Neural progenitor cell (in vitro differentiated cells): ENCODE measurements around the gene ZNF627. TPM values are rescaled to one million over a fixed set of nuclear protein-coding genes. Genes with fewer than 3 reads are reported as not detected.

ENCODE experiments used
- DNase-seq: peaks from one replicate; pipeline ENCODE4 v3.0.0-alpha.2; 2016; ENCODE audit warnings: low spot score
- H2AFZ ChIP-seq: fragments of 200-600 bp; sonication (generic); replicated peaks from 2 replicates; pipeline ENCODE4 v1.6.1; 2016; ENCODE audit warnings: antibody characterized with exemption
- H3F3A ChIP-seq: fragments of 200-600 bp; sonication (generic); 2 replicates; pipeline ENCODE4 v1.6.1; 2016; ENCODE audit warnings: antibody characterized with exemption, low read depth
- H3K27ac ChIP-seq: fragments of 200-600 bp; sonication (generic); 2 replicates; pipeline ENCODE4 v1.5.1; 2016; ENCODE audit warnings: mild to moderate bottlenecking
- H3K27me3 ChIP-seq: fragments of 200-600 bp; sonication (generic); 2 replicates; pipeline ENCODE4 v1.6.1; 2016; ENCODE audit warnings: mild to moderate bottlenecking, moderate library complexity
- H3K36me3 ChIP-seq: fragments of 200-600 bp; sonication (generic); 2 replicates; pipeline ENCODE4 v1.5.1; 2016
- H3K4me1 ChIP-seq: fragments of 200-600 bp; sonication (generic); 2 replicates; pipeline ENCODE4 v1.6.1; 2016; ENCODE audit warnings: mixed run types
- H3K4me2 ChIP-seq: fragments of 200-600 bp; sonication (generic); 2 replicates; pipeline ENCODE4 v1.6.1; 2016
- H3K4me3 ChIP-seq: fragments of 200-600 bp; sonication (generic); 2 replicates; pipeline ENCODE4 v1.5.1; 2016
- H3K79me2 ChIP-seq: fragments of 200-600 bp; sonication (generic); 2 replicates; pipeline ENCODE4 v1.6.1; 2016; ENCODE audit warnings: low read depth
- H3K9ac ChIP-seq: fragments of 200-600 bp; sonication (generic); 2 replicates; pipeline ENCODE4 v1.6.1; 2016
- H3K9me3 ChIP-seq: fragments of 200-600 bp; sonication (generic); 2 replicates; pipeline ENCODE4 v1.5.1; 2016; ENCODE audit warnings: low read depth
- H4K20me1 ChIP-seq: fragments of 200-600 bp; sonication (generic); 2 replicates; pipeline ENCODE4 v1.6.1; 2016; ENCODE audit warnings: low read depth
- H3K27ac Mint-ChIP-seq: 3 replicates; pipeline ENCODE4 v1.8.0; 2021; ENCODE audit warnings: mixed read lengths
- H3K27me3 Mint-ChIP-seq: 2 replicates; pipeline ENCODE4 v1.8.0; 2022; ENCODE audit warnings: low read depth, mild to moderate bottlenecking, inconsistent platforms, moderate library complexity, mixed read lengths; ENCODE audit not compliant: insufficient read depth
- H3K36me3 Mint-ChIP-seq: 3 replicates; pipeline ENCODE4 v1.8.0; 2021; ENCODE audit warnings: mixed read lengths
- H3K4me1 Mint-ChIP-seq: 3 replicates; pipeline ENCODE4 v1.8.0; 2021; ENCODE audit warnings: mixed read lengths
- H3K4me3 Mint-ChIP-seq: 3 replicates; pipeline ENCODE4 v1.8.0; 2021; ENCODE audit warnings: mild to moderate bottlenecking, moderate library complexity, mixed read lengths
- H3K9me3 Mint-ChIP-seq: 3 replicates; pipeline ENCODE4 v1.8.0; 2020; ENCODE audit warnings: mixed read lengths
- EZH2 ChIP-seq: fragments of 200-600 bp; sonication (generic); IDR thresholded peaks from 2 replicates; pipeline ENCODE4 v1.6.1; 2017; ENCODE audit warnings: antibody characterized with exemption, mild to moderate bottlenecking, moderate library complexity
- EZH2phosphoT487 ChIP-seq: fragments of 200-600 bp; sonication (generic); IDR thresholded peaks from 2 replicates; pipeline ENCODE4 v1.6.1; 2017; ENCODE audit warnings: antibody characterized with exemption
- total RNA-seq: library from RNA; depleted of rRNA; stranded (reverse); fragments of >200 nt; gene quantifications from 2 replicates; pipeline ENCODE4 v1.2.3, GENCODE V29; 2015; ENCODE audit warnings: low replicate concordance
- TF ChIP-seq, protein P1 (sequence below): fragments of 200-600 bp; sonication (generic); IDR thresholded peaks from 2 replicates; pipeline ENCODE4 v1.5.1; 2017; ENCODE audit warnings: antibody characterized with exemption, mild to moderate bottlenecking

ZNF627 gene
- total RNA-seq, 1 donor from 2014 or later = 38.5 TPM

DNA sequence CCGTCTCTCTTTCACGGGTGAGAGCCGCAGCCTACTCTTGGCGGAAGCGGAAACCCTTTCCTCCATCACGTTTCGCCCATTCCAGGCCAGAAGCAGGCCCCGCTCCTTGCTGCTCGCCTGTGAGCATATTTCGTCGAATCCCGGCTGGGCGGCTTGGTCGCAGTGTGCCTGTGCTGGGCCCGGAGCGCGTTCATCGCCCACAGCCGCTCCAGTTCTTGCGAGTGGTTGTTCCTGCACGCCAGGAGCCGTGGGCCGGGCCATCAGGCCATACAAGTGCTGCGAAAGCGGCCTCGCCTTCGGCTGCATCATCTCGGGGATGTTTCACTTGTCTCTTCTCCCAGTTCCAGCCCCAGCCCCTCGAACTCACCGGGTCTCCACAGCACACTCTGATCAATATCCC is 65.0 kb downstream of the ZNF627 start:
- Histone ChIP-seq H3K27ac (no peak overlapping the region), H3F3A (no peaks in the 10 kb centered on the region), H3K27me3 (no peaks in the 10 kb centered on the region), H3K9ac (no peak overlapping the region), H3K4me1 (no peaks in the 10 kb centered on the region), H3K36me3 (no peaks in the 10 kb centered on the region), H3K9me3 (no peaks in the 10 kb centered on the region), H4K20me1 (no peaks in the 10 kb centered on the region), H3K4me2 (no peak overlapping the region), H3K79me2 (no peaks in the 10 kb centered on the region), H2AFZ (no peak overlapping the region), H3K4me3 (no peak overlapping the region)
- no peak for DNase-seq
- peaks cover 9% of the 10 kb centered on the region for H3K27me3 Mint-ChIP-seq
- peaks cover 52% of the 10 kb centered on the region for H3K9me3 Mint-ChIP-seq
- H3K36me3 Mint-ChIP-seq = peaks cover 59% of the 10 kb centered on the region
- TF ChIP-seq EZH2 (no peak), EZH2phosphoT487 (no peak)
- TF ChIP-seq, protein P1, sequence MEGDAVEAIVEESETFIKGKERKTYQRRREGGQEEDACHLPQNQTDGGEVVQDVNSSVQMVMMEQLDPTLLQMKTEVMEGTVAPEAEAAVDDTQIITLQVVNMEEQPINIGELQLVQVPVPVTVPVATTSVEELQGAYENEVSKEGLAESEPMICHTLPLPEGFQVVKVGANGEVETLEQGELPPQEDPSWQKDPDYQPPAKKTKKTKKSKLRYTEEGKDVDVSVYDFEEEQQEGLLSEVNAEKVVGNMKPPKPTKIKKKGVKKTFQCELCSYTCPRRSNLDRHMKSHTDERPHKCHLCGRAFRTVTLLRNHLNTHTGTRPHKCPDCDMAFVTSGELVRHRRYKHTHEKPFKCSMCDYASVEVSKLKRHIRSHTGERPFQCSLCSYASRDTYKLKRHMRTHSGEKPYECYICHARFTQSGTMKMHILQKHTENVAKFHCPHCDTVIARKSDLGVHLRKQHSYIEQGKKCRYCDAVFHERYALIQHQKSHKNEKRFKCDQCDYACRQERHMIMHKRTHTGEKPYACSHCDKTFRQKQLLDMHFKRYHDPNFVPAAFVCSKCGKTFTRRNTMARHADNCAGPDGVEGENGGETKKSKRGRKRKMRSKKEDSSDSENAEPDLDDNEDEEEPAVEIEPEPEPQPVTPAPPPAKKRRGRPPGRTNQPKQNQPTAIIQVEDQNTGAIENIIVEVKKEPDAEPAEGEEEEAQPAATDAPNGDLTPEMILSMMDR = no peak
- H3K4me1 Mint-ChIP-seq = no peaks in the 10 kb centered on the region
- no peak overlapping the region for H3K4me3 Mint-ChIP-seq
- no peak overlapping the region for H3K27ac Mint-ChIP-seq

- no peaks in the 10 kb centered on the region for H3K4me1 Mint-ChIP-seq
- TF ChIP-seq EZH2phosphoT487 = no peak
- TF ChIP-seq, protein P1 = no peak
- TF ChIP-seq EZH2 = no peak
- H3K36me3 Mint-ChIP-seq = peaks cover 54% of the 10 kb centered on the region
- DNase-seq = no peak
- Histone ChIP-seq H3K36me3 (no peaks in the 10 kb centered on the region), H4K20me1 (no peaks in the 10 kb centered on the region), H3K4me1 (no peaks in the 10 kb centered on the region), H3K9ac (no peak overlapping the region), H3K27ac (no peak overlapping the region), H3K79me2 (no peaks in the 10 kb centered on the region), H3K27me3 (no peaks in the 10 kb centered on the region), H3F3A (no peaks in the 10 kb centered on the region), H3K4me3 (no peak overlapping the region), H3K4me2 (no peak overlapping the region), H2AFZ (no peak overlapping the region), H3K9me3 (no peaks in the 10 kb centered on the region)
- H3K27ac Mint-ChIP-seq = no peak overlapping the region
- no peak overlapping the region for H3K4me3 Mint-ChIP-seq
- H3K27me3 Mint-ChIP-seq = peaks cover 5% of the 10 kb centered on the region
- H3K9me3 Mint-ChIP-seq = peaks cover 48% of the 10 kb centered on the region
Measured at GRCh38 chr19:11663181-11663591, 65.9 kb downstream of the ZNF627 start.

Other genes with a start within 250 kb of the ZNF627 start
- gene PLPPR2, start 242.1 kb upstream of the ZNF627 start, total RNA-seq = 0.80 and 3.1 TPM in 2 replicates
- gene SWSAP1, start 222.8 kb upstream of the ZNF627 start, total RNA-seq = 1.0 and 1.5 TPM in 2 replicates
- gene EPOR, start 213.2 kb upstream of the ZNF627 start, total RNA-seq = 6.5 and 7.3 TPM in 2 replicates
- gene RGL3, start 178.2 kb upstream of the ZNF627 start, total RNA-seq = 0.49 and 4.7 TPM in 2 replicates
- gene ODAD3, start 162.4 kb upstream of the ZNF627 start, total RNA-seq = 0.47 and 1.5 TPM in 2 replicates
- 53.6 and 130 TPM in 2 replicates for gene PRKCSH, start 161.8 kb upstream of the ZNF627 start, total RNA-seq
- gene ELAVL3, start 116.4 kb upstream of the ZNF627 start, total RNA-seq = 0.15 TPM in 1 of 2 replicates, not detected in the other
- 3.4 and 15.8 TPM in 2 replicates for gene ZNF653, start 91.6 kb upstream of the ZNF627 start, total RNA-seq
- 9.4 and 29.0 TPM in 2 replicates for gene ECSIT, start 68.3 kb upstream of the ZNF627 start, total RNA-seq
- 7.0 and 7.2 TPM in 2 replicates for gene CNN1, start 58.6 kb upstream of the ZNF627 start, total RNA-seq
- 26.9 and 40.0 TPM in 2 replicates for gene ELOF1, start 38.3 kb upstream of the ZNF627 start, total RNA-seq
- 0.11 and 0.90 TPM in 2 replicates for gene ACP5, start 19.8 kb upstream of the ZNF627 start, total RNA-seq
- 9.2 and 12.3 TPM in 2 replicates for gene ZNF823, start 141.5 kb downstream of the ZNF627 start, total RNA-seq
- 6.5 and 7.3 TPM in 2 replicates for gene ZNF441, start 169.5 kb downstream of the ZNF627 start, total RNA-seq
- 5.5 and 6.0 TPM in 2 replicates for gene ZNF491, start 201.0 kb downstream of the ZNF627 start, total RNA-seq
- 19.5 and 25.8 TPM in 2 replicates for gene ZNF440, start 216.8 kb downstream of the ZNF627 start, total RNA-seq